Stomach (tissue), 8 donors: ENCODE data around the gene CCR5AS.

Experiments
- DNase-seq, 2 donors: peaks; one replicate each; pipeline versions ENCODE4 v3.0.0 to v3.0.0-alpha.2; 2013 to 2019
- H3K27ac ChIP-seq, 5 donors: fragments of 200-600 bp in 4 of 5; sonication (generic) in 4 of 5; one replicate each; pipeline ENCODE4 v1.5.1; 2013 to 2019; ENCODE audit warnings: mild to moderate bottlenecking in 1 of 5, moderate library complexity in 1 of 5
- H3K27me3 ChIP-seq, 3 donors: fragments of 200-600 bp; sonication (generic); one replicate each; pipeline ENCODE4 v1.5.1; 2017 to 2019; ENCODE audit warnings: mixed run types in 1 of 3
- H3K36me3 ChIP-seq, 4 donors: fragments of 200-600 bp; sonication (generic); 1 replicate in 3 of 4; 2 replicates in 1 of 4; pipeline ENCODE4 v1.5.1; 2016 to 2019
- H3K4me1 ChIP-seq, 4 donors: fragments of 200-600 bp; sonication (generic); one replicate each; pipeline ENCODE4 v1.5.1; 2016 to 2019
- H3K4me3 ChIP-seq, 4 donors: fragments of 200-600 bp; sonication (generic) in 3 of 4; one replicate each; pipeline ENCODE4 v1.5.1; 2016 to 2019; ENCODE audit warnings: mild to moderate bottlenecking in 1 of 4
- H3K9me3 ChIP-seq, 4 donors: fragments of 200-600 bp; sonication (generic); one replicate each; pipeline ENCODE4 v1.5.1; 2016 to 2019
- EP300 ChIP-seq: sonication (generic); formaldehyde crosslinking; IDR thresholded peaks from one replicate; pipeline ENCODE4 v1.6.1; 2017; ENCODE audit warnings: antibody characterized with exemption
- POLR2A ChIP-seq, 4 donors: fragments of 450-650 bp; IDR thresholded peaks; one replicate each; pipeline ENCODE4 v1.6.1; 2016; ENCODE audit warnings: antibody characterized with exemption in 4 of 4, control low read depth in 2 of 4, mild to moderate bottlenecking in 1 of 4, moderate library complexity in 1 of 4
- POLR2AphosphoS5 ChIP-seq, 3 donors: sonication (generic); formaldehyde crosslinking; IDR thresholded peaks; one replicate each; pipeline ENCODE4 v1.6.1; 2016; ENCODE audit warnings: antibody characterized with exemption in 3 of 3
- WGBS, 5 donors: extraction: QIAGEN DNeasy Blood & Tissue Kit in 3 of 5; methylation state at CpG; one replicate each; pipeline versions ENCODE4 v1.1.5 to v1.1.7; 2013 to 2018; 5-methylcytosine and 5-hydroxymethylcytosine counted together
- intact Hi-C: fragments of 100-400 bp; cut with DNase I; formaldehyde crosslinking; loops from one replicate; pipeline ENCODE4 v1.15.1; 2023; ENCODE audit warnings: low total_unique reads
- TF ChIP-seq, protein P1 (sequence below), 7 experiments: fragments of 450-650 bp in 4 of 7; fragments of 200-600 bp in 3 of 7; sonication (generic) in 3 of 7; IDR thresholded peaks; one replicate each; pipeline ENCODE4 v1.5.1; 2016 to 2019; ENCODE audit warnings: antibody characterized with exemption in 7 of 7, control low read depth in 2 of 7, mild to moderate bottlenecking in 1 of 7
- donor health status: healthy with polysubstance abuse.
- donor health status: Bipolar disorder and iron deficiency.
- donor health status: healthy.

CCR5AS gene

DNA sequence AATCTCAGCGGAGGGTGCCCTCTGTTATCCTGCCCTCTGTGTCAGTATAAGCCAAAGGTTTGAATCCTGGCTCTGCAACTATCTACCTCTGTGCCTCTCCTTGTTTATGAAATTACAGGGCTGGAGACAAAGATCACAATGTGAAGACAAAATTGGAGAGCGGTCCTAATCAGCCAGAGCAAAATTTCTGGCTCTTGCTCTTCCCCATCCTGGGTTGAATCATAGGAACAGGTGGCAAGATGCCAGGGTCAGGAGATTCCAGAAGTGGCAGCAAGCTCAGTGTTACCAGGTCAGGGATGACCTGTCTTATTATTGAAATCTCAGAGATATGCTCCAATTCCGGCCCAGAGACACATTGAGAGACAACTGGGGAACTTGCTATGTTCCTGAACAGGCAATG, 55.2 kb downstream of the CCR5AS start:
- Histone ChIP-seq H3K9me3 (no peaks in the 10 kb centered on the region), H3K27me3 (peaks cover 0 to 20% (median 0%) of the 10 kb centered on the region in 3 donors), H3K36me3 (no peaks in the 10 kb centered on the region), H3K4me1 (no peaks in the 10 kb centered on the region), H3K27ac (no peak overlapping the region), H3K4me3 (no peak overlapping the region)
- intact Hi-C loops, result no loop called here
- no peak for TF ChIP-seq POLR2A (IDR thresholded peaks at IDR 0.05)
- no peak for TF ChIP-seq POLR2AphosphoS5 (IDR thresholded peaks at IDR 0.05)
- TF ChIP-seq, protein P1, sequence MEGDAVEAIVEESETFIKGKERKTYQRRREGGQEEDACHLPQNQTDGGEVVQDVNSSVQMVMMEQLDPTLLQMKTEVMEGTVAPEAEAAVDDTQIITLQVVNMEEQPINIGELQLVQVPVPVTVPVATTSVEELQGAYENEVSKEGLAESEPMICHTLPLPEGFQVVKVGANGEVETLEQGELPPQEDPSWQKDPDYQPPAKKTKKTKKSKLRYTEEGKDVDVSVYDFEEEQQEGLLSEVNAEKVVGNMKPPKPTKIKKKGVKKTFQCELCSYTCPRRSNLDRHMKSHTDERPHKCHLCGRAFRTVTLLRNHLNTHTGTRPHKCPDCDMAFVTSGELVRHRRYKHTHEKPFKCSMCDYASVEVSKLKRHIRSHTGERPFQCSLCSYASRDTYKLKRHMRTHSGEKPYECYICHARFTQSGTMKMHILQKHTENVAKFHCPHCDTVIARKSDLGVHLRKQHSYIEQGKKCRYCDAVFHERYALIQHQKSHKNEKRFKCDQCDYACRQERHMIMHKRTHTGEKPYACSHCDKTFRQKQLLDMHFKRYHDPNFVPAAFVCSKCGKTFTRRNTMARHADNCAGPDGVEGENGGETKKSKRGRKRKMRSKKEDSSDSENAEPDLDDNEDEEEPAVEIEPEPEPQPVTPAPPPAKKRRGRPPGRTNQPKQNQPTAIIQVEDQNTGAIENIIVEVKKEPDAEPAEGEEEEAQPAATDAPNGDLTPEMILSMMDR (IDR thresholded peaks at IDR 0.05), result no peak
- no peak for TF ChIP-seq EP300
- WGBS, 5 donors, result 78 to 88% (median 85%) methylated on average over 3 of the region's 3 CpGs
- DNase-seq, result no peak

DNA sequence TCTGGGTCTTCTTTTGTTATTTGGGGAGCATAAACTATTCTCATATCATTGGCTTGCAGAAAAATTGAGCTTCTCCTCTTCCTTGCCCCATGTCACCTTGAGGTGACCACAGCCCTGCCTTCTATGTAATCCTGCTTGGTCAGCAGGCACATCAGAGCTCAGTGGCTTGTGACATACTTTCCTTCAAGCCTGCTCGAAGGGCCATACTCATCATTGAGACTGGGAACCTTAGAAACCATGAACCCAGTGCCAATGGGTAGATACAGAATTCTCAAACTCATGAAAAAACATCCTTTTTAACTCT, 56.7 kb downstream of the CCR5AS start:
- H3K36me3 ChIP-seq, result no peaks in the 10 kb centered on the region
- H3K27me3 ChIP-seq, result peaks cover 0 to 13% (median 0%) of the 10 kb centered on the region in 3 donors
- no peak for DNase-seq
- TF ChIP-seq EP300 (no peak), POLR2AphosphoS5 (IDR thresholded peaks at IDR 0.05) (no peak), POLR2A (IDR thresholded peaks at IDR 0.05) (no peak)
- TF ChIP-seq, protein P1 (IDR thresholded peaks at IDR 0.05), result no peak
- no peaks in the 10 kb centered on the region for H3K9me3 ChIP-seq
- H3K27ac ChIP-seq, result peak overlapping the region in 3 of 5 donors; percentile 13 to 44 (median 21)
- WGBS, 5 donors, result 53 to 75% (median 67%) methylated on average over 1 of the region's 1 CpG
- intact Hi-C loops, result no loop called here
- H3K4me3 ChIP-seq, result no peak overlapping the region
- no peaks in the 10 kb centered on the region for H3K4me1 ChIP-seq

DNA sequence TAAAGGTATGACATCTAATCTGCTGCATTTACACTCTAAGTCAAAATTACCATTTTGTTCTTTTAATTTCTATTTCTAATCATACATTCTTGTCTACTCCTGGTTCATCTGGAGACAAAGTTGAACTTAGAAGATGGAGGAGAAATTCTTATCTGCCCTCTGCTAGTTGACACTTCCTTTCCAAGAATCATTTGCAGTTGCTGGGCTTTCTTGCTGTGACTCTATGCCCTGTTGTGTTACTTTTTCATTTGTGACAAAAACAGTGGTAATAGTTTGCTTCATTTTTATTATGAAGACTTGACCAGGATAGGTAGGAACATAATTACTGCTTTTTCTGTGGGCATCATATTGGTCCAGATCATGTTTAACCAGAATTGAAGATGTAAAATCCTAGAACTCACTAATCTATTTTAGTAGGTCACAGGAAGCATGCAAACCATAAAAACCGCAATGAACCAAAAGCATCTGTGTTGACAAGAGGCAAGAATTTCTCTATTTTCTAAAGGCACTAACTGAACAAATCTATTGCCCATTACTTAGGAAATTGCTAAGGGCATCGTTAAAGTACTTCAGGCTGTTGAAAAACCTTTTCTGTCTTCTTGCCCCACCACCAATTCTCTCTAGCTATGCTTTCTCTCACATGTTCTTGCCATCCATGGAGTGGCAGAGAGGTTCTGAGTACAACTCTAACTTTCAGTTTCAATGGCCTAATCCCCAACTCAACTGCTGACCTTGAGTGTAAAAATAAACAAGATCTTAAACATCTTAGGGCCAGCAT, 57.2 kb downstream of the CCR5AS start:
- H3K27ac ChIP-seq, result peak overlapping the region in 2 of 5 donors; percentile 21 to 44
- H3K27me3 ChIP-seq, result peaks cover 0 to 13% (median 0%) of the 10 kb centered on the region in 3 donors
- no peak for TF ChIP-seq POLR2AphosphoS5 (IDR thresholded peaks at IDR 0.05)
- H3K4me1 ChIP-seq, result no peaks in the 10 kb centered on the region
- intact Hi-C loops, result no loop called here
- no peaks in the 10 kb centered on the region for H3K36me3 ChIP-seq
- DNase-seq, result no peak
- H3K9me3 ChIP-seq, result no peaks in the 10 kb centered on the region
- H3K4me3 ChIP-seq, result no peak overlapping the region
- 64 to 80% (median 73%) methylated on average over 2 of the region's 2 CpGs for WGBS, 5 donors

DNA sequence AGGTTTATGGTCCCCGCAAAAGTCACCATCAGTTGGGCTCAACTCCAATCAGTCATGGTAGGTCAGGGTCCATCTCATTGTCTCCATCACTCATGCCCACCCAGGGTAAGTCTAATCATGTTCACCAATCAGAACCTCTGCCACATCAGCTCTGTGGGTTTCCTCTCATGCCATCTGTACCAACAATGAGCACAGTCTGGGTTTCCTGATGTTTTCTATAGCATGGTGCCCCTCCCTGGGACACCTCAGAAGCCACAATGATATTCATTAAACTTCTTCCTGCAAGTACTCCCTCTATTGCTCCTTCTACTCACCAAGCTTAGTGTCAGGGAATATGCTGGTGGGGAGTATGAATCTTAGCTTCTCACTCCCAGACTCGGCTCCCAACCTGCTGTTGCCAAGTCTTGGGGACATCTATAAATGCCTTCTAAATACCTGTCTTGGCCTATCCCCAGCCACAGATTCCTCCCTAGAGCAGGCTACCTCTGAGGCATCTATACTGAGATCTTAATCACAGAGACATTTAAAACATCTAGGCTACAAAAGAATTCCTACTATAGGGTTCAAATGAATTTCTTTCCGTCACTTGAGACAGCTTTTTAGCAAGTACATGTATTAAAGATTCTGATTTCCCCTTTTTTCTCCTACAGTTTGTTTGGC, 57.9 kb downstream of the CCR5AS start:
- peak overlapping the region in 1 of 5 donors; percentile 44 for H3K27ac ChIP-seq
- intact Hi-C loops, result no loop called here
- H3K36me3 ChIP-seq, result no peaks in the 10 kb centered on the region
- no peak overlapping the region for H3K4me3 ChIP-seq
- peaks cover 0 to 6% (median 0%) of the 10 kb centered on the region in 3 donors for H3K27me3 ChIP-seq
- no peak for DNase-seq
- TF ChIP-seq POLR2A (IDR thresholded peaks at IDR 0.05) (no peak), EP300 (no peak), POLR2AphosphoS5 (IDR thresholded peaks at IDR 0.05) (no peak)
- TF ChIP-seq, protein P1 (IDR thresholded peaks at IDR 0.05), result no peak
- no peaks in the 10 kb centered on the region for H3K9me3 ChIP-seq
- WGBS, 5 donors, result 86 to 96% (median 89%) methylated on average over 3 of the region's 3 CpGs
- H3K4me1 ChIP-seq, result no peaks in the 10 kb centered on the region

DNA sequence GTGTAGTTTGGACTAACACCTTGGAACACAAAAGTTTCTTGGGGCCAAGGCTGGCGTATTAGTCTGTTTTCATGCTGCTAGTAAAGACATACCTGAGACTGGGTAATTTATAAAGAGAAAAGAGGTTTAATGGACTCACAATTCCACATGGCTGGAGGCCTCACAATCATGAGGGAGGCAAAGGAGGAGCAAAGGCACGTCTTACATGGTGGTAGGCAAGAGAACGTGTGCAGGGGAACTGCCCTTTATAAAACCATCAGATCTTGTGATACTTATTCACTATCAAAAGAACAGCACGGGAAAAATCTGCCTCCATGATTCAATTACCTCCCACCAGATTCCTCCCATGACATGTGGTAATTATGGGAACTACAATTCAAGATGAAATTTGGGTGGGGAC, 62.4 kb downstream of the CCR5AS start:
- no peak for DNase-seq
- H3K4me1 ChIP-seq, result no peaks in the 10 kb centered on the region
- no peak overlapping the region for H3K27ac ChIP-seq
- H3K4me3 ChIP-seq, result no peak overlapping the region
- 82 to 91% (median 88%) methylated on average over 4 of the region's 4 CpGs for WGBS, 5 donors
- no peaks in the 10 kb centered on the region for H3K27me3 ChIP-seq
- intact Hi-C loops, result no loop called here
- H3K36me3 ChIP-seq, result no peaks in the 10 kb centered on the region
- H3K9me3 ChIP-seq, result peaks cover 0 to 9% (median 4%) of the 10 kb centered on the region in 4 donors
- no peak for TF ChIP-seq POLR2AphosphoS5 (IDR thresholded peaks at IDR 0.05)
- no peak for TF ChIP-seq EP300
- no peak for TF ChIP-seq POLR2A (IDR thresholded peaks at IDR 0.05)
- TF ChIP-seq, protein P1 (IDR thresholded peaks at IDR 0.05), result no peak
